Vagina (tissue), 2 donors: ENCODE data around the gene CHMP6.

Source experiments
- POLR2A ChIP-seq, 2 donors: fragments of 450-650 bp; IDR thresholded peaks; one replicate each; pipeline ENCODE4 v1.6.1; 2017; ENCODE audit warnings: antibody characterized with exemption in 2 of 2, mild to moderate bottlenecking in 2 of 2, moderate library complexity in 2 of 2
- POLR2AphosphoS5 ChIP-seq, 2 donors: sonication (generic); formaldehyde crosslinking; IDR thresholded peaks; one replicate each; pipeline ENCODE4 v1.9.0; 2017; ENCODE audit warnings: antibody characterized with exemption in 2 of 2, mild to moderate bottlenecking in 2 of 2, low read depth in 1 of 2; ENCODE audit not compliant: insufficient read depth in 1 of 2

DNA sequence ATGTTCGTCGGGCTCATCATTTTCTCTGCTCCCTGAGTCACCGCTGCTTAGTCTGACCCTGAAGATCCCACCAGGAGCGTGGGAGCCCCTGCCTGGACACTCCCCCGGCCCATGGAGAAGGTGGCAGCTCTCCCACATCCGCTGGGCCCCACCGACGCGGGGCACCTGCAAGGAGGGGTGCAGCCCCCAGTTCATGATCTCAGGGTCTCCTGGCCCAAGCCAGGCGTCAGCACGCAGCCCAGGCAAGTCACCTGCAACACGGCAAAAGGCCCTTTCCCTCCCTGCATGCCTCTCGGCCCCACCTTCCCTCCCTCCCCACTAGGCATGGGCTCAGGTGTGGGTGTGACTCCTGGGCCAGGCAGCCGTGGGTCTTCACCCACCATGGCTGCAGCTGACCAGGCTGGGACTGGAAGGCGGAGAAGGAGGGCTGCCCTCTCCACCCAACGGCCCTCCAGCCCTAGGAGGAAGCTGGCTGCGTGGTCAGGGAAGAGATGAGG is 9.7 kb upstream of the CHMP6 start:
- no peak for TF ChIP-seq POLR2AphosphoS5 (IDR thresholded peaks at IDR 0.05; ENCODE audit: insufficient read depth in 1 of 2, low read depth in 1 of 2)
- TF ChIP-seq POLR2A (IDR thresholded peaks at IDR 0.05) = no peak
